Activated CD4-positive, alpha-beta memory T cell treated with anti-CD3 and anti-CD28 coated beads, Interleukin-2, amount 10 ng/mL, durations not matched to agents 7 days and 5 days (primary cell): Measurements from ENCODE around the gene PMFBP1. TPM values are rescaled to one million over a fixed set of nuclear protein-coding genes. Genes with fewer than 3 reads are reported as not detected.

Experiments used
- CTCF ChIA-PET: fragments of 350-600 bp; sonication (Branson Sonifier 250); formaldehyde crosslinking; loops from one replicate; lab custom pipeline; 2021; ENCODE audit warnings: antibody characterized with exemption, inconsistent platforms; lab: Charles Lee
- POLR2A ChIA-PET: fragments of 350-600 bp; sonication (Branson Sonifier 250); formaldehyde crosslinking; loops from one replicate; lab custom pipeline; 2021; ENCODE audit warnings: antibody characterized with exemption; lab: Charles Lee
- DNase-seq: peaks from one replicate; pipeline ENCODE4 v3.0.0-alpha.2; 2020
- H3K27ac Mint-ChIP-seq: one replicate; pipeline ENCODE4 v1.8.0; 2021; ENCODE audit warnings: mild to moderate bottlenecking, mixed read lengths
- H3K27me3 Mint-ChIP-seq: one replicate; pipeline ENCODE4 v1.8.0; 2021; ENCODE audit warnings: mixed read lengths
- H3K36me3 Mint-ChIP-seq: one replicate; pipeline ENCODE4 v1.8.0; 2021; ENCODE audit warnings: low read depth, mixed read lengths
- H3K4me1 Mint-ChIP-seq: one replicate; pipeline ENCODE4 v1.8.0; 2021; ENCODE audit warnings: mixed read lengths
- H3K4me3 Mint-ChIP-seq: one replicate; pipeline ENCODE4 v1.8.0; 2021; ENCODE audit warnings: mild to moderate bottlenecking, mixed read lengths
- H3K9me3 Mint-ChIP-seq: one replicate; pipeline ENCODE4 v1.8.0; 2021; ENCODE audit warnings: mixed read lengths
- total RNA-seq, 2 experiments: library from RNA; stranded (reverse); gene quantifications; one replicate each; pipeline ENCODE4 v1.2.3, GENCODE V29; 2021

Gene PMFBP1
- total RNA-seq, 2 experiments from 2014 or later, result 1.5 to 1.8 TPM

- Mint-ChIP-seq H3K9me3 (no peaks in the 10 kb centered on the region), H3K36me3 (no peaks in the 10 kb centered on the region), H3K4me1 (peaks cover 23% of the 10 kb centered on the region), H3K27me3 (peaks cover 12% of the 10 kb centered on the region), H3K27ac (no peak overlapping the region), H3K4me3 (no peak overlapping the region)
- DNase-seq, result no peak
- POLR2A ChIA-PET, result interaction anchor here (0.6 kb wide), 1 partner anchor 267 kb away, joined by 4 read pairs; no protein-coding TSS in a partner anchor
- CTCF ChIA-PET, result interaction anchor here (0.7 to 1.4 kb wide), 3 partner anchors 37 to 550 kb away, joined by 3 to 8 read pairs (median 4); no protein-coding TSS in a partner anchor
These were observed 27.9 kb upstream of the PMFBP1 start for GRCh38 chr16:72199761-72200337.

- POLR2A ChIA-PET, result no interaction called here
- no peak for DNase-seq
These were observed 26.8 kb upstream of the PMFBP1 start for GRCh38 chr16:72198771-72199201.

GRCh38 chr16:72198021-72198711 lies 26.2 kb upstream of the PMFBP1 start:
- no peak overlapping the region for H3K4me3 Mint-ChIP-seq
- DNase-seq, result no peak
- H3K4me1 Mint-ChIP-seq, result peaks cover 12% of the 10 kb centered on the region
- no peak overlapping the region for H3K27ac Mint-ChIP-seq
- CTCF ChIA-PET, result no interaction called here
- H3K9me3 Mint-ChIP-seq, result no peaks in the 10 kb centered on the region
- H3K27me3 Mint-ChIP-seq, result peaks cover 12% of the 10 kb centered on the region
- H3K36me3 Mint-ChIP-seq, result no peaks in the 10 kb centered on the region
- POLR2A ChIA-PET, result no interaction called here

More at GRCh38 chr16:72198771-72199201, 26.8 kb upstream of the PMFBP1 start:
- no peak overlapping the region for H3K27ac Mint-ChIP-seq
- no peaks in the 10 kb centered on the region for H3K36me3 Mint-ChIP-seq
- peaks cover 12% of the 10 kb centered on the region for H3K27me3 Mint-ChIP-seq
- CTCF ChIA-PET, result interaction anchor here (0.7 to 1.4 kb wide), 2 partner anchors 36 to 549 kb away, joined by 3 to 8 read pairs; no protein-coding TSS in a partner anchor
- peaks cover 19% of the 10 kb centered on the region for H3K4me1 Mint-ChIP-seq
- H3K4me3 Mint-ChIP-seq, result no peak overlapping the region
- H3K9me3 Mint-ChIP-seq, result no peaks in the 10 kb centered on the region

- ChIA-PET POLR2A (no interaction called here), CTCF (no interaction called here)
- Mint-ChIP-seq H3K27me3 (peaks cover 11% of the 10 kb centered on the region), H3K9me3 (no peaks in the 10 kb centered on the region), H3K4me3 (no peak overlapping the region), H3K4me1 (peaks cover 6% of the 10 kb centered on the region), H3K36me3 (no peaks in the 10 kb centered on the region), H3K27ac (no peak overlapping the region)
- no peak for DNase-seq
These were observed 25.6 kb upstream of the PMFBP1 start for GRCh38 chr16:72197545-72197944.

GRCh38 chr16:72195609-72196008 lies 23.7 kb upstream of the PMFBP1 start:
- H3K27ac Mint-ChIP-seq, result no peak overlapping the region

GRCh38 chr16:72191551-72191950 lies 19.6 kb upstream of the PMFBP1 start:
- ChIA-PET CTCF (interaction anchor here (0.7 kb wide), 1 partner anchor 910 kb away, joined by 3 read pairs; no protein-coding TSS in a partner anchor), POLR2A (no interaction called here)
- Mint-ChIP-seq H3K9me3 (no peaks in the 10 kb centered on the region), H3K36me3 (no peaks in the 10 kb centered on the region), H3K4me1 (no peaks in the 10 kb centered on the region), H3K27me3 (peaks cover 4% of the 10 kb centered on the region), H3K4me3 (no peak overlapping the region), H3K27ac (no peak overlapping the region)
- no peak for DNase-seq

More at GRCh38 chr16:72195609-72196008, 23.7 kb upstream of the PMFBP1 start:
- CTCF ChIA-PET, result interaction anchor here (1.0 kb wide), 1 partner anchor 71 kb away, joined by 3 read pairs; no protein-coding TSS in a partner anchor
- Mint-ChIP-seq H3K9me3 (no peaks in the 10 kb centered on the region), H3K36me3 (no peaks in the 10 kb centered on the region), H3K27me3 (peaks cover 8% of the 10 kb centered on the region), H3K4me1 (no peaks in the 10 kb centered on the region), H3K4me3 (no peak overlapping the region)
- DNase-seq, result no peak
- POLR2A ChIA-PET, result no interaction called here

- no peaks in the 10 kb centered on the region for H3K27me3 Mint-ChIP-seq
- H3K9me3 Mint-ChIP-seq, result no peaks in the 10 kb centered on the region
- H3K36me3 Mint-ChIP-seq, result no peaks in the 10 kb centered on the region
- ChIA-PET POLR2A (no interaction called here), CTCF (no interaction called here)
- H3K4me1 Mint-ChIP-seq, result no peaks in the 10 kb centered on the region
- DNase-seq, result no peak
- H3K27ac Mint-ChIP-seq, result no peak overlapping the region
- no peak overlapping the region for H3K4me3 Mint-ChIP-seq
These were observed 18.0 kb upstream of the PMFBP1 start for GRCh38 chr16:72189865-72190371.

- DNase-seq, result no peak
- Mint-ChIP-seq H3K4me1 (no peaks in the 10 kb centered on the region), H3K9me3 (no peaks in the 10 kb centered on the region), H3K36me3 (no peaks in the 10 kb centered on the region), H3K27me3 (no peaks in the 10 kb centered on the region), H3K4me3 (no peak overlapping the region), H3K27ac (no peak overlapping the region)
- POLR2A ChIA-PET, result no interaction called here
- CTCF ChIA-PET, result no interaction called here
These were observed 16.6 kb upstream of the PMFBP1 start for GRCh38 chr16:72188541-72188940.

- CTCF ChIA-PET, result no interaction called here
- Mint-ChIP-seq H3K4me3 (no peak overlapping the region), H3K36me3 (no peaks in the 10 kb centered on the region), H3K27ac (no peak overlapping the region), H3K4me1 (no peaks in the 10 kb centered on the region), H3K27me3 (no peaks in the 10 kb centered on the region), H3K9me3 (no peaks in the 10 kb centered on the region)
- no peak for DNase-seq
- POLR2A ChIA-PET, result no interaction called here
These were observed 15.6 kb upstream of the PMFBP1 start for GRCh38 chr16:72187551-72187950.

- POLR2A ChIA-PET, result no interaction called here
- Mint-ChIP-seq H3K4me3 (no peak overlapping the region), H3K36me3 (no peaks in the 10 kb centered on the region), H3K4me1 (no peaks in the 10 kb centered on the region), H3K27me3 (no peaks in the 10 kb centered on the region), H3K9me3 (no peaks in the 10 kb centered on the region), H3K27ac (no peak overlapping the region)
- CTCF ChIA-PET, result no interaction called here
- no peak for DNase-seq
These were observed 11.0 kb upstream of the PMFBP1 start for GRCh38 chr16:72182976-72183375.

GRCh38 chr16:72179204-72179970 lies 7.4 kb upstream of the PMFBP1 start:
- Mint-ChIP-seq H3K36me3 (no peaks in the 10 kb centered on the region), H3K27ac (no peak overlapping the region), H3K4me1 (no peaks in the 10 kb centered on the region), H3K4me3 (no peak overlapping the region), H3K9me3 (peaks cover 5% of the 10 kb centered on the region), H3K27me3 (peaks cover 5% of the 10 kb centered on the region)
- POLR2A ChIA-PET, result no interaction called here
- CTCF ChIA-PET, result no interaction called here
- no peak for DNase-seq

- Mint-ChIP-seq H3K9me3 (peaks cover 8% of the 10 kb centered on the region), H3K27ac (no peak overlapping the region), H3K36me3 (no peaks in the 10 kb centered on the region), H3K27me3 (peaks cover 5% of the 10 kb centered on the region), H3K4me1 (peaks cover 3% of the 10 kb centered on the region), H3K4me3 (no peak overlapping the region)
- ChIA-PET POLR2A (no interaction called here), CTCF (no interaction called here)
- DNase-seq, result no peak
These were observed 2.8 kb upstream of the PMFBP1 start for GRCh38 chr16:72174726-72175125.

- Mint-ChIP-seq H3K4me1 (peaks cover 3% of the 10 kb centered on the region), H3K27me3 (peaks cover 5% of the 10 kb centered on the region), H3K4me3 (no peak overlapping the region), H3K27ac (no peak overlapping the region), H3K9me3 (peaks cover 8% of the 10 kb centered on the region), H3K36me3 (no peaks in the 10 kb centered on the region)
- POLR2A ChIA-PET, result no interaction called here
- DNase-seq, result no peak
- CTCF ChIA-PET, result no interaction called here
These were observed 2.0 kb upstream of the PMFBP1 start for GRCh38 chr16:72173997-72174396.
